ENCODE results near the gene MGST2. TPM values are rescaled to one million over a fixed set of nuclear protein-coding genes. Genes with fewer than 3 reads are reported as not detected.

The MGST2 gene
- polyA plus RNA-seq, 1 donor from 2014 or later = 2.0 TPM

DNA sequence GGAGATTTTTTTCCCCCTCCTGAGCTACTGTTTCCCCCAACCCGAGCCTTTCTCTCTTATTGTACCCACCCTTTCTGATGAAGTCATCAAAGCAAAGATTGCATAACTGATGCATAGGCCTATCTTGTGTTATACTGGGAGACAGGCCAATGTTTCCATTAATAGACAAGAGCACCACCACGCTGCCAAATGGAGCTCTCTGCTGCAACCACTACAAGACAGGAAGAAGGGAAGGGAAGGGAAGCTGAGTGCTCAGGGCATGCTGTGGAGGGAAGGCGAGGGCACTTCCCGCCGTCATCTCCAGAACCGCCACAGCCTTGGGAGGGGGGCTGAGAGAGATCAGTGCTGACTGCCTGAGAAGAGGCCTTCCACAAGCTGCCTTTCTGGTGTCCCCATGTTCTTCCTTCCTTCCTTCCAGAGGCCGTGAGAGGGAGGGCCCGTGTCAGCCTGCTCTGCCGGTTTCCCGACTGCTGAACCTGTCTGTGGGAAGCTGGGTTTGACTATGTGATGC, 75.0 kb downstream of the MGST2 start:
- peaks cover 9% of the 10 kb centered on the region for H3F3A ChIP-seq (ENCODE audit: insufficient read depth, low read length, poor library complexity, severe bottlenecking)
- H3K9me3 ChIP-seq (ENCODE audit: low read length) = no peaks in the 10 kb centered on the region
- no peak for TF ChIP-seq TAF1 (IDR thresholded peaks at IDR 0.05; ENCODE audit: low read depth)
- TF ChIP-seq EZH2 (IDR thresholded peaks at IDR 0.05; ENCODE audit: borderline replicate concordance, insufficient read depth, low read length, poor library complexity, severe bottlenecking) = no peak
- TF ChIP-seq SMC3 (conservative IDR thresholded peaks at IDR 0.05; ENCODE audit: poor library complexity) = no peak
- TF ChIP-seq EP300 (conservative IDR thresholded peaks at IDR 0.05; ENCODE audit: poor library complexity, severe bottlenecking) = no peak
- TF ChIP-seq MXI1 (conservative IDR thresholded peaks at IDR 0.05; ENCODE audit: poor library complexity, severe bottlenecking) = no peak
- TF ChIP-seq, protein P1, sequence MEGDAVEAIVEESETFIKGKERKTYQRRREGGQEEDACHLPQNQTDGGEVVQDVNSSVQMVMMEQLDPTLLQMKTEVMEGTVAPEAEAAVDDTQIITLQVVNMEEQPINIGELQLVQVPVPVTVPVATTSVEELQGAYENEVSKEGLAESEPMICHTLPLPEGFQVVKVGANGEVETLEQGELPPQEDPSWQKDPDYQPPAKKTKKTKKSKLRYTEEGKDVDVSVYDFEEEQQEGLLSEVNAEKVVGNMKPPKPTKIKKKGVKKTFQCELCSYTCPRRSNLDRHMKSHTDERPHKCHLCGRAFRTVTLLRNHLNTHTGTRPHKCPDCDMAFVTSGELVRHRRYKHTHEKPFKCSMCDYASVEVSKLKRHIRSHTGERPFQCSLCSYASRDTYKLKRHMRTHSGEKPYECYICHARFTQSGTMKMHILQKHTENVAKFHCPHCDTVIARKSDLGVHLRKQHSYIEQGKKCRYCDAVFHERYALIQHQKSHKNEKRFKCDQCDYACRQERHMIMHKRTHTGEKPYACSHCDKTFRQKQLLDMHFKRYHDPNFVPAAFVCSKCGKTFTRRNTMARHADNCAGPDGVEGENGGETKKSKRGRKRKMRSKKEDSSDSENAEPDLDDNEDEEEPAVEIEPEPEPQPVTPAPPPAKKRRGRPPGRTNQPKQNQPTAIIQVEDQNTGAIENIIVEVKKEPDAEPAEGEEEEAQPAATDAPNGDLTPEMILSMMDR (IDR thresholded peaks at IDR 0.05; ENCODE audit: poor library complexity, severe bottlenecking) = no peak
- no peak for TF ChIP-seq RAD21 (conservative IDR thresholded peaks at IDR 0.05)
- TF ChIP-seq POLR2AphosphoS5 (IDR thresholded peaks at IDR 0.05) = no peak
- TF ChIP-seq, protein P2, sequence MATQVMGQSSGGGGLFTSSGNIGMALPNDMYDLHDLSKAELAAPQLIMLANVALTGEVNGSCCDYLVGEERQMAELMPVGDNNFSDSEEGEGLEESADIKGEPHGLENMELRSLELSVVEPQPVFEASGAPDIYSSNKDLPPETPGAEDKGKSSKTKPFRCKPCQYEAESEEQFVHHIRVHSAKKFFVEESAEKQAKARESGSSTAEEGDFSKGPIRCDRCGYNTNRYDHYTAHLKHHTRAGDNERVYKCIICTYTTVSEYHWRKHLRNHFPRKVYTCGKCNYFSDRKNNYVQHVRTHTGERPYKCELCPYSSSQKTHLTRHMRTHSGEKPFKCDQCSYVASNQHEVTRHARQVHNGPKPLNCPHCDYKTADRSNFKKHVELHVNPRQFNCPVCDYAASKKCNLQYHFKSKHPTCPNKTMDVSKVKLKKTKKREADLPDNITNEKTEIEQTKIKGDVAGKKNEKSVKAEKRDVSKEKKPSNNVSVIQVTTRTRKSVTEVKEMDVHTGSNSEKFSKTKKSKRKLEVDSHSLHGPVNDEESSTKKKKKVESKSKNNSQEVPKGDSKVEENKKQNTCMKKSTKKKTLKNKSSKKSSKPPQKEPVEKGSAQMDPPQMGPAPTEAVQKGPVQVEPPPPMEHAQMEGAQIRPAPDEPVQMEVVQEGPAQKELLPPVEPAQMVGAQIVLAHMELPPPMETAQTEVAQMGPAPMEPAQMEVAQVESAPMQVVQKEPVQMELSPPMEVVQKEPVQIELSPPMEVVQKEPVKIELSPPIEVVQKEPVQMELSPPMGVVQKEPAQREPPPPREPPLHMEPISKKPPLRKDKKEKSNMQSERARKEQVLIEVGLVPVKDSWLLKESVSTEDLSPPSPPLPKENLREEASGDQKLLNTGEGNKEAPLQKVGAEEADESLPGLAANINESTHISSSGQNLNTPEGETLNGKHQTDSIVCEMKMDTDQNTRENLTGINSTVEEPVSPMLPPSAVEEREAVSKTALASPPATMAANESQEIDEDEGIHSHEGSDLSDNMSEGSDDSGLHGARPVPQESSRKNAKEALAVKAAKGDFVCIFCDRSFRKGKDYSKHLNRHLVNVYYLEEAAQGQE (IDR thresholded peaks at IDR 0.05; ENCODE audit: borderline replicate concordance) = no peak
- H3K79me2 ChIP-seq (replicated peaks; ENCODE audit: insufficient read depth, low read length) = no peaks in the 10 kb centered on the region
- H3K27ac ChIP-seq (ENCODE audit: low read length) = no peak overlapping the region
- H3K4me3 ChIP-seq (ENCODE audit: low read length) = no peak overlapping the region
- no peak overlapping the region for H3K9ac ChIP-seq (ENCODE audit: low read length)
- H3K27me3 ChIP-seq (ENCODE audit: insufficient read depth, low read depth, low read length) = no peaks in the 10 kb centered on the region
- no peaks in the 10 kb centered on the region for H3K36me3 ChIP-seq (ENCODE audit: insufficient read depth, low read length)
- no peaks in the 10 kb centered on the region for H4K20me1 ChIP-seq (ENCODE audit: insufficient read depth)
- H3K4me2 ChIP-seq (ENCODE audit: low read length) = no peak overlapping the region
- no peak overlapping the region for H2AFZ ChIP-seq (ENCODE audit: low read depth, low read length)
- H3K9me2 ChIP-seq (ENCODE audit: insufficient read depth, low read length) = no peaks in the 10 kb centered on the region

DNA sequence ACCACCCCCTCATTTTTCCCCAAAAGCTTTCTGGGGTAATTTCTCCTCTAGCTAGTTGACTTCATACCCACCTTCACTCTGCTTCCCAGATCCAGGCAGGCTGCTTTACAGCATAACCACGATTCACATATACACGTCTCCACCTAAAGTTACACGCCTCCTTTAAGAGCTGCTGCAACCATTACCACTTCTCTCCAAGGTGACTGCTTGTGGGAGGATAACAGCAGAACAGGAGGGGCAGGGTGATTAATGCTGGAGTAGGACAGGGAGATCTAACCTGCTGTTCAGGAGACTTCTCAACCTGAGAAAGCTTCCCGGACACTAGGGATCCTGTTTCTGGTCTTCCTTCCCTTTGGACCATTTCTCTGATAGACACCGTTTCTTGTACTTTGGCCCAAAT, 77.4 kb downstream of the MGST2 start:
- Histone ChIP-seq H3K4me3 (ENCODE audit: low read length) (no peak overlapping the region), H3K79me2 (replicated peaks; ENCODE audit: insufficient read depth, low read length) (no peaks in the 10 kb centered on the region), H3K9me3 (ENCODE audit: low read length) (no peaks in the 10 kb centered on the region), H3K27me3 (ENCODE audit: insufficient read depth, low read depth, low read length) (no peaks in the 10 kb centered on the region), H3K36me3 (ENCODE audit: insufficient read depth, low read length) (no peaks in the 10 kb centered on the region), H3F3A (ENCODE audit: insufficient read depth, low read length, poor library complexity, severe bottlenecking) (no peaks in the 10 kb centered on the region), H3K9ac (ENCODE audit: low read length) (no peak overlapping the region), H3K9me2 (ENCODE audit: insufficient read depth, low read length) (no peaks in the 10 kb centered on the region), H4K20me1 (ENCODE audit: insufficient read depth) (no peaks in the 10 kb centered on the region), H2AFZ (ENCODE audit: low read depth, low read length) (no peak overlapping the region), H3K4me2 (ENCODE audit: low read length) (no peak overlapping the region), H3K27ac (ENCODE audit: low read length) (no peak overlapping the region)
- TF ChIP-seq, protein P1 (IDR thresholded peaks at IDR 0.05; ENCODE audit: poor library complexity, severe bottlenecking) = no peak
- TF ChIP-seq MXI1 (conservative IDR thresholded peaks at IDR 0.05; ENCODE audit: poor library complexity, severe bottlenecking) (no peak), EZH2 (IDR thresholded peaks at IDR 0.05; ENCODE audit: borderline replicate concordance, insufficient read depth, low read length, poor library complexity, severe bottlenecking) (no peak), TAF1 (IDR thresholded peaks at IDR 0.05; ENCODE audit: low read depth) (no peak), RAD21 (conservative IDR thresholded peaks at IDR 0.05) (no peak), SMC3 (conservative IDR thresholded peaks at IDR 0.05; ENCODE audit: poor library complexity) (no peak), POLR2AphosphoS5 (IDR thresholded peaks at IDR 0.05) (no peak), EP300 (conservative IDR thresholded peaks at IDR 0.05; ENCODE audit: poor library complexity, severe bottlenecking) (no peak)

Data from neural cell (in vitro differentiated cells).